HG03457 (cell line): ENCODE data around the gene RPL10A.
"Not testable (repeated sequence)": the region's sequence is repeated elsewhere in the genome, so short reads cannot be mapped to it uniquely, and the experiment has no call there.

Experiments used
- ATAC-seq: cut with Tn5 transposase; IDR thresholded peaks from one replicate; pipeline ENCODE4 v1.9.1; 2021; ENCODE audit warnings: moderate number of reproducible peaks; ENCODE audit not compliant: unreplicated experiment

RPL10A gene

GRCh38 chr6:35468181-35468979, at the start of gene RPL10A:
Gene RPL10A, plus strand, starts transcription at chr6:35468401. Its CDS starts 34 bp downstream, at chr6:35468435.
- peak; percentile 67 for ATAC-seq

DNA sequence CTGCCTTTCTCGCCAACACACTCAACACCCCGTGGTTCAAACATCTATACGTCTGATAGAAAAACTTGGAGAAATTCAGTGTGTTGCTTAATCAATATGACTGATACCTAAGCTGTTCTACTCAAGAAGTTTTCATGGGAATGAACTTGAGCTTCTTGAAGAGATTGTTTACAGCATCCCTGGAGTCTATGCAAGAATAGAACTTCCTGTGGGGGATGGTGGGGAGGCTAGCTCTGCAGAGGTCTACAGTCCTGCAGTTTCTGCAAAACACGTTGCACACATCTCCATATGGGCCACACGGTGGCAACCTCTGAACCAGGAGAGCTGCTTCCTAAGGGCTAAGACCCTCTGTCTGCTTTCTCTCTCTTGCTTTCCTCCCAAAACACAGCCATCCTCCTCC, 48.8 kb upstream of the RPL10A start:
- ATAC-seq: no peak

GRCh38 chr6:35419961-35420360, 48.2 kb upstream of the RPL10A start:
- no peak for ATAC-seq

GRCh38 chr6:35425284-35425683, 42.9 kb upstream of the RPL10A start:
- ATAC-seq: no peak

DNA sequence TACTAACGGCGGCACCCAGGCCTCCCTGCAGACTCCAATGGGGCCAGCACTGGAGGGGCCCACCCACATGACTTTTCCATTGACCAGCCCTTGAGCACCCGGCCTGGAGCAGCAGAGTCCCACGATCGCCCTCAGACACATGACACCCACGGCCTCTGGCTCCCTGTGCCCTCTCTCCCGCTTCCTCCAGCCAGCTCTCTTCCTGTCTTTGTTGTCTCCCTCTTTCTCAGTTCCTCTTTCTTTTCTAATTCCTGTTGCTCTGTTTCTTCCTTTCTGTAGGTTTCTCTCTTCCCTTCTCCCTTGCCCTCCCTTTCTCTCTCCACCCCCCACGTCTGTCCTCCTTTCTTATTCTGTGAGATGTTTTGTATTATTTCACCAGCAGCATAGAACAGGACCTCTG, 42.1 kb upstream of the RPL10A start:
- ATAC-seq: no peak

DNA sequence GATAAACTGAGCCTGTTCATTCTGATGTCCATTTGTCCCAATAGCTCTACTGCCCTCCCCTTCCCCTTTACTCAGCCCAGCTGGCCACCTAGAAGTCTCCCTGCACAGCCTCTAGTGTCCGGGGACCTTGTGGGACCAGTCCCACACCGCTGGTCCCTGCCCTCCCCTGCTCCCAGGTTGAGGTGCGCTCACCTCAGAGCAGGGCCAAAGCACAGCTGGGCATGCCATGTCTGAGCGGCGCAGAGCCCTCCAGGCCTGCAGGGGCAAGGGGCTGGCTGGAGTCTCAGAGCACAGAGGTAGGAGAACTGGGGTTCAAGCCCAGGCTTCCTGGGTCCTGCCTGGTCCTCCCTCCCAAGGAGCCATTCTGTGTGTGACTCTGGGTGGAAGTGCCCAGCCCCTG, 40.8 kb upstream of the RPL10A start:
- no peak for ATAC-seq

DNA sequence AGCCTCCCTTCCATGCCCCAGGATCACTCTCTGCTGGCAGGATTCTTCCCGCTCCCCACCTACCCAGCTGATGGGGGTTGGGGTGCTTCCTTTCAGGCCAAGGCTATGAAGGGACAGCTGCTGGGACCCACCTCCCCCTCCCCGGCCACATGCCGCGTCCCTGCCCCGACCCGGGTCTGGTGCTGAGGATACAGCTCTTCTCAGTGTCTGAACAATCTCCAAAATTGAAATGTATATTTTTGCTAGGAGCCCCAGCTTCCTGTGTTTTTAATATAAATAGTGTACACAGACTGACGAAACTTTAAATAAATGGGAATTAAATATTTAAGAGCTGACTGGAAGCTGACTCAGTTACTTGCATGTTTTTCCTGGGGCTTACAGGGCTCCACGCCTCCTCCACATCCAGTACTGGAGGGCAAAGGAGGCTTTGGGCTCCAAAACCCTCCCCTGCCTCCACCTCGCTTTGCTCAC, 40.3 kb upstream of the RPL10A start:
- ATAC-seq: no peak

- no peak for ATAC-seq
Measured at GRCh38 chr6:35428421-35429149, 39.6 kb upstream of the RPL10A start.

GRCh38 chr6:35429463-35429862, 38.7 kb upstream of the RPL10A start:
- no peak for ATAC-seq

- no peak for ATAC-seq
Measured at GRCh38 chr6:35432291-35432690, 35.9 kb upstream of the RPL10A start.

DNA sequence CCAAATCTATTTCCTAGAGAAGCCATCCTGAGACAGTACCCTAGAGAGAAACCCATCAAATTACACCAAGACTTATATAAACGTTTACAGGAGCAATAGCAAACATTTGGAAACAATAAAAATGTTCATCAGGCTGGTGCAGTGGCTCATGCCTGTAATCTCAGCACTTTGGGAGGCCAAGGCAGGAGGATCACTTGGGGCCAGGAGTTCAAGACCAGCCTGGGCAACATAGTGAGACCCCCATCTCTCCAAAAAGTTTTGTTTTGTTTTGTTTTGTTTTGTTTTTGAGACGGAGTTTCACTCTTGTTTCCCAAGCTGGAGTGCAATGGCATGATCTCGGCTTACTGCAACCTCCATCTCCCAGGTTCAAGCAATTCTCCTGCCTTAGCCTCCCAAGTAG, 35.5 kb upstream of the RPL10A start:
- ATAC-seq: not testable (repeated sequence)

DNA sequence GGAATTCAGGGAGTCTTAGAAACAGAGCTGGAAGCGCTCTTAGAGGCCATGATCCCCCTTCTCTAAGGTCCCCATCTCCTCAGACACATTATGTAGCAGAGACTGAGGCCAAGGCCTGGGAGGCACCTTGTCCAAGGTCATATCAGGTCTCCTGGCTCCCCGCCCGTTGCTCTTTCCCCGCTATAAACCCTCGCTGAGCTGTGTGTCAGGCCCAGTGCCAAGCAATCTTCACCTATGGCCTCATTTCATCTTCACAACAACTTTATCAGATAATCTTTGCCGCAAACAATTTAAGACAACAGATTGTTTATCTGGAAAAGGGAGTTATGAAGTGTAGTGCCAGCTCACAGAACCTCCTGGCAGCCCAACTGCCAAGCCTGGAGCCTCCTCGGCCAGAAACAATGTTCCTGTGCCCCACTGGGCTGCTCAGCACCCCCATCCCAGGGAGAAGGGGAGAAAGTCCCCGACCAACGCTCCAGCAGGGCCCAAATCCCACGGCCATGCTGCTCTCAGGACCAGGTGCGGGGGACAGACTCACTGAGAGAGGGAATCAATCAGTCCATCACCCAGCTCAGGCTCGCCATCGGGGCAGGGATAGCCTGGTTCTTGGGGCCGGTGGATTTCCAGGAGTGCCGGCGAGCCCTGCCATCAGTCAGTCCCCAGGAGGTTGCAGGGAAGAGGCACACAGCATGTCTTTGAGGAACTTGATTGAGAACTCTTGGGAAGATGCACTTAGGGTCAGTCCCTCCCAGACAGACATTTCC, 32.9 kb upstream of the RPL10A start:
- no peak for ATAC-seq

GRCh38 chr6:35436071-35436857, 31.9 kb upstream of the RPL10A start:
- ATAC-seq: no peak

DNA sequence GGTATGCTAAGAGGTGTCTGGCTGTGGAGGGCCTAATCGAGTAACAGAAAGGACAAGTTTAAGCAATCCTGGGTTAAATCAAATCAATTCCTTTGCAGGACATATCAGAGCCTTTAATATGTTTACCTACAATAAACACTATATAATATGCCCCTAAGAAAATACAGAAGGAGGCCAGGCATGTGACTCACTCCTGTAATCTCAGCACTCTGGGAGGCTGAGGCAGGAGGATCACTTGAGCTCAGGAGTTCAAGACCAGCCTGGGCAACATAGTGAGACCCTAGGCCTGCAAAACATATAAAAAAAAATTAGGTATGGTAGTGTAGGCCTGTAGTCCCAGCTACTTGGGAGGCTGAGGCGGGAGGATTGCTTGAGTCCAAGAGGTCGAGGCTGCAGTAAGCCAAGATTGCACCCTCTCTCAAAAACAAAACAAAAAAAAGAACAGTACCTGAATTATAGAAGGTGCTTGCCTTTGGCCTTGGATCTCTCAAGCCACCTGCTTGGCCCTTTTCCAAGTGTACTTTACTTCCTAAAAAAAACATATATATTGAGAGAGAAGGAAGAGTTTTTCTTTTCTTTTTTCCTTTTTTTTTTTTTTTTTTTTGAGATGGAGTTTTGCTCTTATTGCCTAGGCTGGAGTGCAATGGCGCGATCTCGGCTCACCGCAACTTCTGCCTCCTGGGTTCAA, 29.7 kb upstream of the RPL10A start:
- not testable (repeated sequence) for ATAC-seq

DNA sequence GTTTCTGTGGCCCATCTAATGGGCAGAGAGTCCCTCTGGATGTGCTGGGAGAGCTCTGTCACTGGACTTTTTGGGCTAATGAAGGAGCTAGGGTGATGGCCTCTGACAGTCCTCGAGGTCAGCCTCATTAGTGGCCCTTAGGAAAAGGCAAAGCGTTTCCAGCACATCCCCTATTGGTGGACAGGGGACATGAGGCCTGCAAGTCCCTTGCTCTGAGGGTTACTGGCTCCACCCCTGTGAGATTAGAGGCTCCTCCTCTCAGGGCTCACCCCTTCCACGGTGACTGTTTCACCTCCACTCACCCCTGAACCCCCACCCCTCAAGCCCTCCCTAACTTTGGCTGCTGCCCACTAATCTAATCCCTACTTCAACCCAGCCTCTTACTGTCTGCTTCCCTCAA, 28.9 kb upstream of the RPL10A start:
- no peak for ATAC-seq

DNA sequence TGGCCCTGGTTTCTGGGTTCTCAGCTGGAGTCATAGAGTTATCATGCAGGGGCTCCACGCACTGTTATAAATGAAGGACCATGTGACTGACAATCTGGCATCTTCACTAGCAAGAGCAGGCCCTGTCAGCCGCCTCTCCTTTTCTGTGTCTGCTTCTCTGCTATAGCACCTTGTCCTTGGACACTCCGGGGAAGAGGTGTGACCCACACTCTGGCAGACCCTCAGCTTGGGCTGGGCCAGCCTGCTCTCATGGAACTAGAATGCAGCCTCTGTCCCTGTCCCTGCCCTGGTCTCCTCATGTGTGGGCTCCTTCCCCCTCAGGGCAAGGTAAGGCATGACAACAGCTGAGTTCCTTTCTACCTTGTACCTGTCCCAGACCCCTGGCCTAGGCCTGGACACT, 27.0 kb upstream of the RPL10A start:
- no peak for ATAC-seq

- no peak for ATAC-seq
Measured at GRCh38 chr6:35441642-35442041, 26.6 kb upstream of the RPL10A start.

DNA sequence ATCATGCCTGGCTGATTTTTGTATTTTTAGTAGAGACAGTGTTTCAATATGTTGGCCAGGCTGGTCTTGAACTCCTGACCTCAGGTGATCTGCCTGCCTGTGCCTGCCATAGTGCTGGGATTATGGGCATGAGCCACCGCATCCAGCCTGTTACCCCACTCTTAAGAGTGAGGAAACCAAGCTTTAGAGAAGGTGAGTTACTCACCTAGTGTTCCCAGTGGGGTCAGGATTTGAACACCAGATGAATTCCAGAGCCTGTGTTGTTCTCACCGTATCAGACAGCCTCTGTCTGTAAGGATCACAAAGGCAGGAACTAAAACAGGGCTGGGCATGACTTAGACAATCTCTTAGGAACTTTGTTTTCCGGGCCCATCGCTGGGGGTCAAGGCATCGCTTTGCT, 25.5 kb upstream of the RPL10A start:
- ATAC-seq: no peak

DNA sequence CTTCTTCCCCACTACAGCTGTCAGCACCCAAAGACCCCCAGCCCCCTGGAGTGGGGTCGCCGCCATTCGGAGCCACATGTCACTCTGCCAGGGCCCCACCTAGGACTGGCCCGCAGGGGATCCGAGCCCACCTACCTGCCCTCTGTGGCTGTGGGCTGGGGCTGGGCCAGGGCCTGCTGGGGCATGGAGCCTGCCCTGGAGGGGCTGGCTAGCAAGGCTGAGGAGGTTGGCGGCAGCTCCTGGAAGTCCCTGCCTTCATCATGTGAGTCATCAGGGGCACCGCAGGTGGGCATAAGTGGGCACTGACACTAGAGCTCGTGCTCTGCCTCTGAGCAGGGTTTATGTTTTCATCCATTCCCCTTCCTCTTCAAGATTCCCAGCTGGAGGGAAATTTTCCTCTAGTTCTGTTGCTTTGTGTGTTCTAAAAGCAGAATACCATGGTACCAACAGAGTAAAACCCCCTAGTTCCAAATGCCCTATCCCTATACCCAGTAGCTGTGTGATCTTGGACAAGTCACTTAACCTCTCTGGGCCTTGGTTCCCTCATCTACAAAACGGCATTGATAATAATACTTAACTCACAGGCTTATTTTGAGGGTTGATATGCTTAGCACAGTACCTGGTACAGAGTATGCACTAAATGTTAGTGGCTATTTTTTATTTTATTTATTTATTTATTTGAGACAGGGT, 24.7 kb upstream of the RPL10A start:
- no peak for ATAC-seq

GRCh38 chr6:35445691-35446090, 22.5 kb upstream of the RPL10A start:
- no peak for ATAC-seq
